ENCODE measurements around the gene NATD1. TPM values are rescaled to one million over a fixed set of nuclear protein-coding genes. Genes with fewer than 3 reads are reported as not detected.

NATD1 gene
- total and polyA plus RNA-seq, 9 of the 15 experiments (the other 6 are each of a cell fraction or from before 2014, with no cell fraction given): 0.24 to 5.4 (median 1.6) TPM

GRCh38 chr17:21218101-21218500 lies 35.1 kb downstream of the NATD1 start (continued):
- TF ChIP-seq, protein P1, sequence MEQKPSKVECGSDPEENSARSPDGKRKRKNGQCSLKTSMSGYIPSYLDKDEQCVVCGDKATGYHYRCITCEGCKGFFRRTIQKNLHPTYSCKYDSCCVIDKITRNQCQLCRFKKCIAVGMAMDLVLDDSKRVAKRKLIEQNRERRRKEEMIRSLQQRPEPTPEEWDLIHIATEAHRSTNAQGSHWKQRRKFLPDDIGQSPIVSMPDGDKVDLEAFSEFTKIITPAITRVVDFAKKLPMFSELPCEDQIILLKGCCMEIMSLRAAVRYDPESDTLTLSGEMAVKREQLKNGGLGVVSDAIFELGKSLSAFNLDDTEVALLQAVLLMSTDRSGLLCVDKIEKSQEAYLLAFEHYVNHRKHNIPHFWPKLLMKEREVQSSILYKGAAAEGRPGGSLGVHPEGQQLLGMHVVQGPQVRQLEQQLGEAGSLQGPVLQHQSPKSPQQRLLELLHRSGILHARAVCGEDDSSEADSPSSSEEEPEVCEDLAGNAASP (IDR thresholded peaks at IDR 0.05): no peak
- TF ChIP-seq ZNF140 (CRISPR knock-in tag; IDR thresholded peaks at IDR 0.05) (no peak), FOXJ2 (tag; IDR thresholded peaks at IDR 0.05) (no peak), ZNF444 (CRISPR knock-in tag; IDR thresholded peaks at IDR 0.05) (no peak), ZEB2 (IDR thresholded peaks at IDR 0.05) (no peak), RREB1 (CRISPR knock-in tag; IDR thresholded peaks at IDR 0.05) (no peak), RNF2 (IDR thresholded peaks at IDR 0.05) (no peak), ILK (tag; IDR thresholded peaks at IDR 0.05; ENCODE audit: borderline replicate concordance, low read depth) (no peak), HDAC8 (tag; IDR thresholded peaks at IDR 0.05) (no peak), CTCF (IDR thresholded peaks at IDR 0.05 in 2 of 3, conservative IDR thresholded peaks at IDR 0.05 in 1 of 3; ENCODE audit: insufficient read depth in 2 of 3, low read depth in 1 of 3, low read length in 3 of 3) (peak in 2 of 3 experiments; percentile 11 to 35; a peak in 2 of 6 replicates), HCFC1 (IDR thresholded peaks at IDR 0.05; ENCODE audit: low read depth, low read length) (peak; percentile 82), ZNF3 (CRISPR knock-in tag; IDR thresholded peaks at IDR 0.05) (no peak), MAZ (CRISPR knock-in tag; conservative IDR thresholded peaks at IDR 0.05 in 1 of 2, IDR thresholded peaks at IDR 0.05 in 1 of 2) (no peak), ZNF175 (CRISPR knock-in tag; IDR thresholded peaks at IDR 0.05; ENCODE audit: low read depth) (no peak), CREM (IDR thresholded peaks at IDR 0.05; ENCODE audit: low read depth) (peak; percentile 37)

All from K562 (cell line).